HCT116 (cell line): ENCODE data around the gene SAMMSON.

ENCODE experiments used
- EZH2 ChIP-seq: fragments of 200-600 bp; sonication (generic); IDR thresholded peaks from 2 replicates; pipeline ENCODE4 v1.6.1; 2017; ENCODE audit warnings: antibody characterized with exemption, mixed run types
- EZH2phosphoT487 ChIP-seq: fragments of 200-600 bp; IDR thresholded peaks from 2 replicates; pipeline ENCODE4 v1.6.1; 2018; ENCODE audit warnings: antibody characterized with exemption, borderline replicate concordance
- POLR2A ChIP-seq: IDR thresholded peaks from 2 replicates; pipeline ENCODE4 v1.7.0; 2011; ENCODE audit warnings: borderline replicate concordance; ENCODE audit not compliant: insufficient read depth, insufficient read length; ENCODE audit errors: extremely low read depth
- POLR2AphosphoS5 ChIP-seq: IDR thresholded peaks from 2 replicates; pipeline ENCODE4 v1.6.1; 2011; ENCODE audit warnings: mild to moderate bottlenecking, low read depth, low read length, moderate library complexity
- SIN3A ChIP-seq: IDR thresholded peaks from 2 replicates; pipeline ENCODE4 v1.6.1; 2012; ENCODE audit warnings: low read depth
- TCF7L2 ChIP-seq: IDR thresholded peaks from 2 replicates; pipeline ENCODE4 v1.7.0; 2011; ENCODE audit warnings: borderline replicate concordance, inconsistent platforms; ENCODE audit not compliant: insufficient read depth, insufficient read length; ENCODE audit errors: extremely low read depth
- YY1 ChIP-seq: IDR thresholded peaks from 2 replicates; pipeline ENCODE4 v1.6.1; 2011; ENCODE audit warnings: low read length, low read depth, moderate library complexity, mild to moderate bottlenecking; ENCODE audit not compliant: insufficient replicate concordance; ENCODE audit errors: extremely low read depth
- TF ChIP-seq, protein P1 (sequence below), 3 experiments: fragments of 200-600 bp in 1 of 3; sonication (generic) in 1 of 3; IDR thresholded peaks in 2 of 3; conservative IDR thresholded peaks in 1 of 3; 2 replicates each; pipeline ENCODE4 v1.5.1; 2012 to 2017; ENCODE audit warnings: low read depth in 2 of 3, low read length in 2 of 3, antibody characterized with exemption in 1 of 3, borderline replicate concordance in 1 of 3, control low read depth in 1 of 3, mild to moderate bottlenecking in 1 of 3, mixed read lengths in 1 of 3, mixed run types in 1 of 3, moderate library complexity in 1 of 3; ENCODE audit not compliant: insufficient read depth in 1 of 3
- TF ChIP-seq, protein P2 (sequence below): IDR thresholded peaks from 2 replicates; pipeline ENCODE4 v1.6.1; 2012
- TF ChIP-seq, protein P3 (sequence below): IDR thresholded peaks from 2 replicates; pipeline ENCODE4 v1.6.1; 2012; ENCODE audit warnings: low read depth

DNA sequence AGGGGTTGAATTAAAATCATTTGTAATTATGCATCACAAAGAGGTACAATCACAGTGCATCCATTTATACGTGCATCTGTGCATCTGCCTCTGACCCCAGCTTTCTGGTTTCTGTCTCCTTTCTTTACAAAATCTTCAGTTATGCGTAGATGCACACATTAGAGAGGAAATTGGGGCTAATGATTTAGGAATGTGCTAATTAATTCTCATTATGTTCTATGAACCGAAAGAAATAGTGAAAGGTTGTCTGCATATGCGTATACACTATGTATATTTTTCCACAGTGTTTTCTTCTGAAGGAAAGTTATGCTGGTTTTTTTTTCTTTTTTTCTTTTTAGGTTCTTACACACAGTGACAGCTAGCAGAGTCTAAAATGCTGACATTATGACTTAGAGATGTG is 71.6 kb downstream of the SAMMSON start:
- TF ChIP-seq, protein P1, sequence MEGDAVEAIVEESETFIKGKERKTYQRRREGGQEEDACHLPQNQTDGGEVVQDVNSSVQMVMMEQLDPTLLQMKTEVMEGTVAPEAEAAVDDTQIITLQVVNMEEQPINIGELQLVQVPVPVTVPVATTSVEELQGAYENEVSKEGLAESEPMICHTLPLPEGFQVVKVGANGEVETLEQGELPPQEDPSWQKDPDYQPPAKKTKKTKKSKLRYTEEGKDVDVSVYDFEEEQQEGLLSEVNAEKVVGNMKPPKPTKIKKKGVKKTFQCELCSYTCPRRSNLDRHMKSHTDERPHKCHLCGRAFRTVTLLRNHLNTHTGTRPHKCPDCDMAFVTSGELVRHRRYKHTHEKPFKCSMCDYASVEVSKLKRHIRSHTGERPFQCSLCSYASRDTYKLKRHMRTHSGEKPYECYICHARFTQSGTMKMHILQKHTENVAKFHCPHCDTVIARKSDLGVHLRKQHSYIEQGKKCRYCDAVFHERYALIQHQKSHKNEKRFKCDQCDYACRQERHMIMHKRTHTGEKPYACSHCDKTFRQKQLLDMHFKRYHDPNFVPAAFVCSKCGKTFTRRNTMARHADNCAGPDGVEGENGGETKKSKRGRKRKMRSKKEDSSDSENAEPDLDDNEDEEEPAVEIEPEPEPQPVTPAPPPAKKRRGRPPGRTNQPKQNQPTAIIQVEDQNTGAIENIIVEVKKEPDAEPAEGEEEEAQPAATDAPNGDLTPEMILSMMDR (IDR thresholded peaks at IDR 0.05 in 2 of 3, conservative IDR thresholded peaks at IDR 0.05 in 1 of 3; ENCODE audit: borderline replicate concordance in 1 of 3, insufficient read depth in 1 of 3, low read depth in 2 of 3, low read length in 2 of 3): no peak
- TF ChIP-seq TCF7L2: no peak
- TF ChIP-seq YY1: no peak
- no peak for TF ChIP-seq POLR2AphosphoS5
- TF ChIP-seq, protein P2, sequence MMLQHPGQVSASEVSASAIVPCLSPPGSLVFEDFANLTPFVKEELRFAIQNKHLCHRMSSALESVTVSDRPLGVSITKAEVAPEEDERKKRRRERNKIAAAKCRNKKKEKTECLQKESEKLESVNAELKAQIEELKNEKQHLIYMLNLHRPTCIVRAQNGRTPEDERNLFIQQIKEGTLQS: no peak
- TF ChIP-seq POLR2A: no peak
- TF ChIP-seq SIN3A: no peak
- TF ChIP-seq, protein P3, sequence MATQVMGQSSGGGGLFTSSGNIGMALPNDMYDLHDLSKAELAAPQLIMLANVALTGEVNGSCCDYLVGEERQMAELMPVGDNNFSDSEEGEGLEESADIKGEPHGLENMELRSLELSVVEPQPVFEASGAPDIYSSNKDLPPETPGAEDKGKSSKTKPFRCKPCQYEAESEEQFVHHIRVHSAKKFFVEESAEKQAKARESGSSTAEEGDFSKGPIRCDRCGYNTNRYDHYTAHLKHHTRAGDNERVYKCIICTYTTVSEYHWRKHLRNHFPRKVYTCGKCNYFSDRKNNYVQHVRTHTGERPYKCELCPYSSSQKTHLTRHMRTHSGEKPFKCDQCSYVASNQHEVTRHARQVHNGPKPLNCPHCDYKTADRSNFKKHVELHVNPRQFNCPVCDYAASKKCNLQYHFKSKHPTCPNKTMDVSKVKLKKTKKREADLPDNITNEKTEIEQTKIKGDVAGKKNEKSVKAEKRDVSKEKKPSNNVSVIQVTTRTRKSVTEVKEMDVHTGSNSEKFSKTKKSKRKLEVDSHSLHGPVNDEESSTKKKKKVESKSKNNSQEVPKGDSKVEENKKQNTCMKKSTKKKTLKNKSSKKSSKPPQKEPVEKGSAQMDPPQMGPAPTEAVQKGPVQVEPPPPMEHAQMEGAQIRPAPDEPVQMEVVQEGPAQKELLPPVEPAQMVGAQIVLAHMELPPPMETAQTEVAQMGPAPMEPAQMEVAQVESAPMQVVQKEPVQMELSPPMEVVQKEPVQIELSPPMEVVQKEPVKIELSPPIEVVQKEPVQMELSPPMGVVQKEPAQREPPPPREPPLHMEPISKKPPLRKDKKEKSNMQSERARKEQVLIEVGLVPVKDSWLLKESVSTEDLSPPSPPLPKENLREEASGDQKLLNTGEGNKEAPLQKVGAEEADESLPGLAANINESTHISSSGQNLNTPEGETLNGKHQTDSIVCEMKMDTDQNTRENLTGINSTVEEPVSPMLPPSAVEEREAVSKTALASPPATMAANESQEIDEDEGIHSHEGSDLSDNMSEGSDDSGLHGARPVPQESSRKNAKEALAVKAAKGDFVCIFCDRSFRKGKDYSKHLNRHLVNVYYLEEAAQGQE: no peak
- no peak for TF ChIP-seq EZH2phosphoT487
- no peak for TF ChIP-seq EZH2
